CD4-positive, alpha-beta T cell (primary cell): ENCODE measurements around the gene DDX1. TPM values are rescaled to one million over a fixed set of nuclear protein-coding genes. Genes with fewer than 3 reads are reported as not detected.

Experiments
- ATAC-seq: fragments of 200-7000 bp; cut with Tn5 transposase; one replicate; pipeline ENCODE4 v1.10.0; 2022; ENCODE audit warnings: mild to moderate bottlenecking; ENCODE audit not compliant: poor library complexity
- CTCF ChIA-PET: fragments of 350-600 bp; sonication (Branson Sonifier 250); formaldehyde crosslinking; loops from one replicate; lab custom pipeline; 2021; ENCODE audit warnings: antibody characterized with exemption, inconsistent platforms; lab: Charles Lee
- POLR2A ChIA-PET: fragments of 350-600 bp; sonication (Branson Sonifier 250); formaldehyde crosslinking; loops from one replicate; lab custom pipeline; 2021; ENCODE audit warnings: antibody characterized with exemption, inconsistent platforms; lab: Charles Lee
- DNase-seq, 14 experiments: peaks; one replicate each; pipeline ENCODE4 v3.0.0-alpha.2; 2013 to 2020; ENCODE audit warnings: mixed read lengths in 2 of 14
- H3K27ac ChIP-seq, 2 donors: one replicate each; pipeline versions ENCODE4 v1.5.1 to v1.7.0; 2013; ENCODE audit warnings: low read length in 2 of 2, low read depth in 1 of 2, mild to moderate bottlenecking in 1 of 2
- H3K27me3 ChIP-seq, 2 experiments: 1 replicate in 1 of 2; 2 replicates in 1 of 2; pipeline versions ENCODE4 v1.6.1 to v1.7.0; 2013; ENCODE audit warnings: low read length in 2 of 2, control low read depth in 1 of 2, mild to moderate bottlenecking in 1 of 2, moderate library complexity in 1 of 2; ENCODE audit not compliant: insufficient read depth in 2 of 2, control insufficient read depth in 1 of 2
- H3K36me3 ChIP-seq: one replicate; pipeline ENCODE4 v1.6.1; 2013; ENCODE audit warnings: low read length, control low read depth; ENCODE audit not compliant: insufficient read depth
- H3K4me1 ChIP-seq: one replicate; pipeline ENCODE4 v1.6.1; 2013; ENCODE audit warnings: low read length, control low read depth; ENCODE audit not compliant: insufficient read depth
- H3K4me3 ChIP-seq: one replicate; pipeline ENCODE4 v1.5.1; 2013; ENCODE audit warnings: mild to moderate bottlenecking, low read length, moderate library complexity
- H3K9me3 ChIP-seq, 2 experiments: 1 replicate in 1 of 2; 2 replicates in 1 of 2; pipeline versions ENCODE4 v1.6.1 to v1.7.0; 2013; ENCODE audit warnings: low read length in 2 of 2, mild to moderate bottlenecking in 2 of 2, control low read depth in 1 of 2, moderate library complexity in 1 of 2; ENCODE audit not compliant: control insufficient read depth in 1 of 2, insufficient read depth in 1 of 2
- H3K27ac Mint-ChIP-seq: one replicate; pipeline ENCODE4 v1.8.0; 2020; ENCODE audit warnings: mixed read lengths
- H3K27me3 Mint-ChIP-seq: one replicate; pipeline ENCODE4 v1.8.0; 2021; ENCODE audit warnings: mixed read lengths
- H3K36me3 Mint-ChIP-seq: one replicate; pipeline ENCODE4 v1.8.0; 2021; ENCODE audit warnings: low read depth, mixed read lengths
- H3K4me1 Mint-ChIP-seq: one replicate; pipeline ENCODE4 v1.8.0; 2021; ENCODE audit warnings: low read depth, mixed read lengths
- H3K4me3 Mint-ChIP-seq: one replicate; pipeline ENCODE4 v1.8.0; 2020; ENCODE audit warnings: mild to moderate bottlenecking, mixed read lengths
- H3K9me3 Mint-ChIP-seq: one replicate; pipeline ENCODE4 v1.8.0; 2020; ENCODE audit warnings: mixed read lengths
- CTCF ChIP-seq: fragments of 200-600 bp; IDR thresholded peaks from one replicate; pipeline ENCODE4 v1.8.0; 2022; ENCODE audit warnings: antibody characterized with exemption, mild to moderate bottlenecking
- intact Hi-C, 2 experiments: fragments of 100-400 bp; cut with DNase I in 1 of 2; cut with micrococcal nuclease in 1 of 2; formaldehyde crosslinking; loops; one replicate each; pipeline versions ENCODE4 v1.15.1 to v1.9.0; 2023 to 2025; cut with DNase I, micrococcal nuclease
- total RNA-seq, 174 experiments: library from RNA in 2 of 174; stranded (reverse) in 2 of 174; gene quantifications; one replicate each; pipeline ENCODE4 v1.2.3 and lab custom pipeline; 2021 to 2026

The DDX1 gene
- total RNA-seq, 2 experiments from 2014 or later = 48.8 to 50.1 TPM

- intact Hi-C loops = no loop called here
- Histone ChIP-seq H3K4me3 (no peak overlapping the region), H3K36me3 (peaks cover 87% of the 10 kb centered on the region), H3K27me3 (no peaks in the 10 kb centered on the region), H3K9me3 (no peaks in the 10 kb centered on the region), H3K4me1 (no peaks in the 10 kb centered on the region), H3K27ac (no peak overlapping the region)
- no peaks in the 10 kb centered on the region for H3K27me3 Mint-ChIP-seq
- no peak overlapping the region for H3K4me3 Mint-ChIP-seq
- no peaks in the 10 kb centered on the region for H3K9me3 Mint-ChIP-seq
- ChIA-PET CTCF (no interaction called here), POLR2A (interaction anchor here (0.6 kb wide), 1 partner anchor 676 kb away, joined by 4 read pairs; no protein-coding TSS in a partner anchor)
- peaks cover 92% of the 10 kb centered on the region for H3K36me3 Mint-ChIP-seq
- no peak for TF ChIP-seq CTCF
- DNase-seq (no peak), ATAC-seq (no peak)
- no peaks in the 10 kb centered on the region for H3K4me1 Mint-ChIP-seq
- H3K27ac Mint-ChIP-seq = no peak overlapping the region
These were observed 32.4 kb downstream of the DDX1 start for GRCh38 chr2:15623898-15624541.

- Histone ChIP-seq H3K27me3 (no peaks in the 10 kb centered on the region), H3K36me3 (peaks cover 87% of the 10 kb centered on the region), H3K4me3 (no peak overlapping the region), H3K4me1 (no peaks in the 10 kb centered on the region), H3K27ac (no peak overlapping the region), H3K9me3 (no peaks in the 10 kb centered on the region)
- Mint-ChIP-seq H3K9me3 (no peaks in the 10 kb centered on the region), H3K27me3 (no peaks in the 10 kb centered on the region), H3K27ac (no peak overlapping the region), H3K4me3 (no peak overlapping the region), H3K36me3 (peaks cover 92% of the 10 kb centered on the region), H3K4me1 (no peaks in the 10 kb centered on the region)
- DNase-seq = no peak
- POLR2A ChIA-PET = no interaction called here
- intact Hi-C loops = no loop called here
- ATAC-seq = no peak
- CTCF ChIA-PET = no interaction called here
- no peak for TF ChIP-seq CTCF
These were observed 33.2 kb downstream of the DDX1 start for GRCh38 chr2:15624903-15625302.

GRCh38 chr2:15625344-15626036 is 33.8 kb downstream of the DDX1 start:
- Mint-ChIP-seq H3K36me3 (peaks cover 93% of the 10 kb centered on the region), H3K9me3 (no peaks in the 10 kb centered on the region), H3K27me3 (no peaks in the 10 kb centered on the region), H3K4me3 (no peak overlapping the region), H3K4me1 (no peaks in the 10 kb centered on the region), H3K27ac (no peak overlapping the region)
- peaks cover 87% of the 10 kb centered on the region for H3K36me3 ChIP-seq
- H3K27ac ChIP-seq = no peak overlapping the region
- intact Hi-C loops = no loop called here
- no peak for DNase-seq
- H3K27me3 ChIP-seq = no peaks in the 10 kb centered on the region
- no peaks in the 10 kb centered on the region for H3K9me3 ChIP-seq
- ChIA-PET POLR2A (no interaction called here), CTCF (no interaction called here)
- H3K4me1 ChIP-seq = no peaks in the 10 kb centered on the region
- TF ChIP-seq CTCF = no peak
- no peak overlapping the region for H3K4me3 ChIP-seq
- no peak for ATAC-seq
